Mesenchymal stem cell (in vitro differentiated cells and primary cell): Measurements from ENCODE around the gene RNASET2.
A peak's percentile ranks its signal among the peaks of the same experiment; 100 is the strongest.

Source experiments
- DNase-seq: peaks from one replicate; pipeline ENCODE4 v3.0.0-alpha.2; 2013
- H2AFZ ChIP-seq: one replicate; pipeline ENCODE4 v1.6.1; 2013; ENCODE audit warnings: low read depth, mild to moderate bottlenecking, control low read depth, inconsistent platforms, low read length, moderate library complexity
- H2AK5ac ChIP-seq: 2 replicates; pipeline ENCODE4 v1.6.1; 2013; ENCODE audit warnings: low read length, moderate library complexity, mild to moderate bottlenecking, inconsistent platforms; ENCODE audit not compliant: severe bottlenecking
- H2BK120ac ChIP-seq: one replicate; pipeline ENCODE4 v1.6.1; 2013; ENCODE audit warnings: low read depth, mild to moderate bottlenecking, inconsistent platforms, low read length, moderate library complexity
- H2BK12ac ChIP-seq, 2 experiments: one replicate each; pipeline ENCODE4 v1.6.1; 2013; ENCODE audit warnings: inconsistent platforms in 2 of 2, low read length in 2 of 2, mild to moderate bottlenecking in 2 of 2, moderate library complexity in 2 of 2, control low read depth in 1 of 2
- H2BK15ac ChIP-seq: one replicate; pipeline ENCODE4 v1.6.1; 2013; ENCODE audit warnings: mild to moderate bottlenecking, low read depth, inconsistent platforms; ENCODE audit not compliant: poor library complexity, severe bottlenecking
- H2BK5ac ChIP-seq: 2 replicates; pipeline ENCODE4 v1.6.1; 2013; ENCODE audit warnings: low read depth, mild to moderate bottlenecking, low read length, control low read depth, inconsistent platforms; ENCODE audit not compliant: poor library complexity, severe bottlenecking
- H3K14ac ChIP-seq, 2 experiments: one replicate each; pipeline ENCODE4 v1.6.1; 2013; ENCODE audit warnings: inconsistent platforms in 2 of 2, low read length in 2 of 2, control low read depth in 1 of 2, mild to moderate bottlenecking in 1 of 2, moderate library complexity in 1 of 2
- H3K18ac ChIP-seq, 2 experiments: one replicate each; pipeline ENCODE4 v1.6.1; 2013; ENCODE audit warnings: inconsistent platforms in 2 of 2, low read length in 2 of 2, control low read depth in 1 of 2, low read depth in 1 of 2, mild to moderate bottlenecking in 1 of 2
- H3K23ac ChIP-seq, 2 experiments: one replicate each; pipeline ENCODE4 v1.6.1; 2013; ENCODE audit warnings: inconsistent platforms in 2 of 2, low read length in 2 of 2, mild to moderate bottlenecking in 2 of 2, moderate library complexity in 2 of 2, control low read depth in 1 of 2
- H3K27ac ChIP-seq: 2 replicates; pipeline ENCODE4 v1.5.1; 2013; ENCODE audit warnings: mild to moderate bottlenecking, moderate library complexity, low read length, control low read depth, inconsistent platforms; ENCODE audit not compliant: poor library complexity, severe bottlenecking
- H3K27me3 ChIP-seq, 2 experiments: 2 replicates each; pipeline versions ENCODE4 v1.6.1 to v1.7.0; 2013; ENCODE audit warnings: low read length in 2 of 2, mild to moderate bottlenecking in 2 of 2, moderate library complexity in 2 of 2, control low read depth in 1 of 2, inconsistent platforms in 1 of 2; ENCODE audit not compliant: control insufficient read depth in 1 of 2, insufficient read depth in 1 of 2
- H3K36me3 ChIP-seq, 2 experiments: 2 replicates each; pipeline versions ENCODE4 v1.6.1 to v1.7.0; 2013; ENCODE audit warnings: low read length in 2 of 2, control low read depth in 1 of 2, inconsistent platforms in 1 of 2, low read depth in 1 of 2, mild to moderate bottlenecking in 1 of 2; ENCODE audit not compliant: insufficient read depth in 2 of 2, control insufficient read depth in 1 of 2
- H3K4ac ChIP-seq, 2 experiments: one replicate each; pipeline ENCODE4 v1.6.1; 2013; ENCODE audit warnings: inconsistent platforms in 2 of 2, low read length in 2 of 2, mild to moderate bottlenecking in 2 of 2, moderate library complexity in 2 of 2, control low read depth in 1 of 2, low read depth in 1 of 2
- H3K4me1 ChIP-seq: 2 replicates; pipeline ENCODE4 v1.6.1; 2013; ENCODE audit warnings: low read depth, low read length, control low read depth; ENCODE audit not compliant: control insufficient read depth, insufficient read depth
- H3K4me2 ChIP-seq: 2 replicates; pipeline ENCODE4 v1.6.1; 2013; ENCODE audit warnings: low read length, mild to moderate bottlenecking, inconsistent platforms; ENCODE audit not compliant: poor library complexity, severe bottlenecking
- H3K4me3 ChIP-seq, 2 experiments: 2 replicates each; pipeline versions ENCODE4 v1.5.1 to v1.7.0; 2013; ENCODE audit warnings: low read length in 2 of 2, mild to moderate bottlenecking in 2 of 2, control low read depth in 1 of 2, low read depth in 1 of 2; ENCODE audit not compliant: insufficient read depth in 1 of 2
- H3K79me1 ChIP-seq: replicated peaks from 2 replicates; pipeline ENCODE4 v1.6.1; 2013; ENCODE audit warnings: mild to moderate bottlenecking, control low read depth, low read length, inconsistent platforms; ENCODE audit not compliant: poor library complexity, severe bottlenecking
- H3K9ac ChIP-seq: 2 replicates; pipeline ENCODE4 v1.7.0; 2013; ENCODE audit warnings: mild to moderate bottlenecking, low read length, moderate library complexity
- H3K9me3 ChIP-seq: 2 replicates; pipeline ENCODE4 v1.7.0; 2013; ENCODE audit warnings: mild to moderate bottlenecking, low read length; ENCODE audit not compliant: control insufficient read depth
- H4K8ac ChIP-seq: one replicate; pipeline ENCODE4 v1.6.1; 2013; ENCODE audit warnings: inconsistent platforms, mild to moderate bottlenecking, low read length, moderate library complexity
- H4K91ac ChIP-seq: one replicate; pipeline ENCODE4 v1.6.1; 2013; ENCODE audit warnings: mild to moderate bottlenecking, low read length, inconsistent platforms
- WGBS: methylation state at CpG from one replicate; pipeline ENCODE4 v1.1.7; 2013; ENCODE audit warnings: mixed read lengths; 5-methylcytosine and 5-hydroxymethylcytosine counted together

RNASET2 gene

DNA sequence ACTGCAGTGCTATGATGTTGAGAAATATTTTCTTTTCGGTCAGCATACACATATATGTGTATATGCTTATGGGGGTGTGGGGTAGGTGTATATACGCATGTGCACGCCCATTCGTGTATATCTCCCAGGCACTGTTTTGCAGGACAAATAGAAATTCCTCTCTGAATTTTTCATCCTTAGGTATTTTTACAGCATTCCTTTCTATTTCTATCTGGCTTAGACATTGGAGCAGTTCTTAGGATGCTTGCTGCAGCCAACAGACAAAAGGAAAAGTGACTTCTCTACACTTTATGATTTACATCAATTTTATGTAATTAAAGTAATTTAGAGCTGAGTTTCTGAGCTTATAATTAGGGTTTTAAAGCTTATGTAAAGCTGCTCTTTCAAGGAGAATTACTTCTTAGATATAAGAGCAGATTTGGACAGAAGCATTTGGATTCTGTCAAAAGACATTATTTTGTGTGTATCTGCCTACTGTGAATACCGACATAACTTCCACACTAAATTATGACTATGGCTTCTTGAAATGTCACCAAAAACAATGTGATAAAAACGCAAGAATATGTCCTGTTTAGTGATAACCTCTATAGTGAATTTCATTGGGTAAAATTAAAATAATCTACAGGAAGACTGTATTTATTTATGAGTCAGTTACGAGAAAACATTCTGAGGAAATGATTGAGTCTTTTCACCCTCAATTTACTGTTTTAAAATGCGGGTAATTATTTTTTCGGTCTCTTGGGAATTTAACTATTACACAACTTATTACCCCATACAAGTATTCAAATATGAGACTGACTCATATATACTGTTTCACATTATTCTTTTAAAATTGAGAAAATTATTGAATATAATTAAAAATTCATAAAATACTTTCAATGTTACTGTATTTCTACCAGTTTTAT, 21.5 kb upstream of the RNASET2 start:
- no peaks in the 10 kb centered on the region for H3K4me1 ChIP-seq
- H2BK120ac ChIP-seq: no peak overlapping the region
- 100% methylated on average over 4 of the region's 9 CpGs for WGBS
- H3K27me3 ChIP-seq: no peaks in the 10 kb centered on the region
- no peak overlapping the region for H3K27ac ChIP-seq
- no peak overlapping the region for H2BK12ac ChIP-seq
- H3K4me3 ChIP-seq: peak overlapping the region in 1 of 2 experiments; percentile 34
- no peak overlapping the region for H3K4ac ChIP-seq
- H3K18ac ChIP-seq: no peak overlapping the region
- H3K79me1 ChIP-seq: peaks cover 2% of the 10 kb centered on the region
- H2AFZ ChIP-seq: no peak overlapping the region
- no peaks in the 10 kb centered on the region for H3K9me3 ChIP-seq
- no peak overlapping the region for H2BK15ac ChIP-seq
- no peak overlapping the region for H4K8ac ChIP-seq
- no peak for DNase-seq
- no peak overlapping the region for H3K4me2 ChIP-seq
- no peak overlapping the region for H3K14ac ChIP-seq
- H3K23ac ChIP-seq: no peak overlapping the region
- H2BK5ac ChIP-seq: no peak overlapping the region
- no peak overlapping the region for H2AK5ac ChIP-seq
- H3K36me3 ChIP-seq: no peaks in the 10 kb centered on the region
- no peak overlapping the region for H4K91ac ChIP-seq
- H3K9ac ChIP-seq: no peak overlapping the region

- H2BK12ac ChIP-seq: no peak overlapping the region
- no peaks in the 10 kb centered on the region for H3K4me1 ChIP-seq
- no peak overlapping the region for H4K91ac ChIP-seq
- no peak overlapping the region for H4K8ac ChIP-seq
- no peak overlapping the region for H3K14ac ChIP-seq
- H3K4ac ChIP-seq: no peak overlapping the region
- no peaks in the 10 kb centered on the region for H3K36me3 ChIP-seq
- no peak for DNase-seq
- no CpG with 5 or more reads among the region's 2 CpGs for WGBS
- H3K27ac ChIP-seq: no peak overlapping the region
- no peaks in the 10 kb centered on the region for H3K27me3 ChIP-seq
- H3K23ac ChIP-seq: no peak overlapping the region
- no peak overlapping the region for H2BK5ac ChIP-seq
- H3K9ac ChIP-seq: no peak overlapping the region
- no peak overlapping the region for H2BK120ac ChIP-seq
- H3K4me3 ChIP-seq: no peak overlapping the region
- no peaks in the 10 kb centered on the region for H3K79me1 ChIP-seq
- H2BK15ac ChIP-seq: no peak overlapping the region
- H3K9me3 ChIP-seq: no peaks in the 10 kb centered on the region
- no peak overlapping the region for H3K18ac ChIP-seq
- H2AK5ac ChIP-seq: no peak overlapping the region
- no peak overlapping the region for H3K4me2 ChIP-seq
- no peak overlapping the region for H2AFZ ChIP-seq
Measured at GRCh38 chr6:166976636-166977035, 20.3 kb upstream of the RNASET2 start.

DNA sequence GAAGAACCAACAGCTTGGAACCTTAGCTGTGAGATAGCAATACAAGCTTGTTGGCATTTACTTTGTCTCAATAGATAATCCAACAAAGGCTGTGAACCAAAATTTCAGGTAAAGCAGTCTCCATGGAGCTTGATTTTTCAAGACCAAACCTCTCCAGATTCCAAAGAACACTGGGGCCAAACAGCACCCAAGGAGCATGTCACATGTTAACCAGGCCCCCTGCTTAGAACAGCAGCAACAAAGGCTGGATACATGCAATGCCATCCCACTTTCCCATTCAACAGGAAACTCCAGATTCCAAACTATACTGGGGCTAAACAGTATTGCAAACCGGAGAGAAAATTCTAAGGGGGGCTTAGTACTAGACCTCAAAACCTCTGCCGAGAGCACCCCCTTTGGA, 15.8 kb upstream of the RNASET2 start:
- no peak for DNase-seq
- Histone ChIP-seq H4K91ac (no peak overlapping the region), H3K23ac (no peak overlapping the region), H3K18ac (peak overlapping the region in 1 of 2 experiments; percentile 52), H2AFZ (no peak overlapping the region), H3K36me3 (no peaks in the 10 kb centered on the region), H3K9ac (no peak overlapping the region), H3K4me3 (no peak overlapping the region), H3K9me3 (no peaks in the 10 kb centered on the region), H3K27ac (no peak overlapping the region), H2BK120ac (no peak overlapping the region), H3K4me1 (no peaks in the 10 kb centered on the region), H2BK12ac (no peak overlapping the region), H3K4ac (no peak overlapping the region), H2AK5ac (no peak overlapping the region), H3K79me1 (no peaks in the 10 kb centered on the region), H2BK5ac (no peak overlapping the region), H2BK15ac (no peak overlapping the region), H3K14ac (no peak overlapping the region), H3K4me2 (no peak overlapping the region), H4K8ac (no peak overlapping the region), H3K27me3 (no peaks in the 10 kb centered on the region)
- 100% methylated on average over 2 of the region's 2 CpGs for WGBS

DNA sequence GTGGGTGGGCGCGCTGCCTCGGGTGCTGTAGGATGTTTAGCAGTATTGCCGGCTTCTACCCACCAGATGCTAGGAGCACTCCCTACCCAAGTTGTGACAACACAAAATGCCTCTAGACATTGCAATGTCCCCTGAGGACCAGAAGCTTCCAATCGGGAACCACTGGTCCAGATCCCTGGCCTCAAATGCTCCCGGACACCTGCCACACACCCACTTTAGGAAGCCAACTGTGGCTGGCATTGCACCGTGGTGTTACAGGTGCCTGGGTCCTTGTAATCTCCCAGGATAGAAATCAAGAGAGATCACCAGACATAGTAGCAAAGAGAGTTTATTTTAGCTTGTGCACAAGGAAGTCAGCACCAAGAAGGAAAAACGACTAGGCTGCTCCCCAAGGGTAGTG, 14.9 kb upstream of the RNASET2 start:
- H3K27ac ChIP-seq: no peak overlapping the region
- H3K18ac ChIP-seq: no peak overlapping the region
- no peak for DNase-seq
- no peaks in the 10 kb centered on the region for H3K79me1 ChIP-seq
- no peak overlapping the region for H2BK5ac ChIP-seq
- no peaks in the 10 kb centered on the region for H3K36me3 ChIP-seq
- no peaks in the 10 kb centered on the region for H3K4me1 ChIP-seq
- H4K91ac ChIP-seq: no peak overlapping the region
- 96% methylated on average over 8 of the region's 8 CpGs for WGBS
- no peak overlapping the region for H2BK120ac ChIP-seq
- no peak overlapping the region for H3K23ac ChIP-seq
- H3K9ac ChIP-seq: no peak overlapping the region
- no peak overlapping the region for H3K4me3 ChIP-seq
- no peak overlapping the region for H3K4ac ChIP-seq
- H3K27me3 ChIP-seq: no peaks in the 10 kb centered on the region
- no peak overlapping the region for H2AK5ac ChIP-seq
- no peaks in the 10 kb centered on the region for H3K9me3 ChIP-seq
- no peak overlapping the region for H2AFZ ChIP-seq
- H3K4me2 ChIP-seq: no peak overlapping the region
- no peak overlapping the region for H2BK12ac ChIP-seq
- H3K14ac ChIP-seq: no peak overlapping the region
- H2BK15ac ChIP-seq: no peak overlapping the region
- H4K8ac ChIP-seq: no peak overlapping the region
